Sigmoid colon (tissue), 4 donors: Measurements from ENCODE around the gene ELP4.

Experiments
- CTCF ChIP-seq, 4 experiments: fragments of 450-650 bp in 3 of 4; fragments of 200-600 bp in 1 of 4; IDR thresholded peaks; one replicate each; pipeline ENCODE4 v1.5.1; 2016 to 2019; ENCODE audit warnings: antibody characterized with exemption in 4 of 4, mild to moderate bottlenecking in 3 of 4, moderate library complexity in 2 of 4
- POLR2A ChIP-seq, 2 donors: fragments of 450-650 bp; IDR thresholded peaks; one replicate each; pipeline ENCODE4 v1.6.1; 2016; ENCODE audit warnings: antibody characterized with exemption in 2 of 2, mild to moderate bottlenecking in 2 of 2, moderate library complexity in 2 of 2
- POLR2AphosphoS5 ChIP-seq, 4 donors: sonication (generic); formaldehyde crosslinking; IDR thresholded peaks; one replicate each; pipeline ENCODE4 v1.6.1; 2017; ENCODE audit warnings: antibody characterized with exemption in 4 of 4

DNA sequence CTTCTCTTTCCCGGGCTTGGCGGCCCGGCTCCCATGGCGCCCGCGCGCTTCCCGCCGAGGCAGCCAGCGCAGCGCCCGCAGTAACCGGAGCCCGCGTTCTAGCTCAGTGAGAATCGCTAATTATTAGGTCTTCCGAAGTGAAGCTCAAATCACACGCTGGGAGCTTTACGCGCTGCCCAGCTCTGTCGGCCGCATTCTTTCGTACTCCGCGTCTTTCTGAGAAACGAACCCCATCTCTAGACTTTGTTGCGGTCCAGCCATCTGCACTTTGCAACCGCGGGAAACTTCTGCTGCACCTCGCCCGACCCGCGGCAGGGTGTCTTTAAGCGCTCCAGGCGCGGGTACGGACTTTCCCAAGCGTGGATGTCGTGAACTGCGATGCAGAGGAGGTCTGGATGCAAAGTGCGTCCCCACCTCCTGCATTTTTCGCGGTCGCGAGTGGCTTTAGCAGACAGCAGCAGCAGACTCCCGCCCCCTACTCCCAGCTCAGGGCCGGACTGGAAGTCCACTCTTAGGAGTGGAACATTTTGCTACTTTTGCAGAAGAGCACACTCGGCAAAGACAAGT lies 307.6 kb downstream of the ELP4 start:
- TF ChIP-seq CTCF (IDR thresholded peaks at IDR 0.05) (no peak), POLR2A (IDR thresholded peaks at IDR 0.05) (no peak), POLR2AphosphoS5 (IDR thresholded peaks at IDR 0.05) (peak in 1 of 4 donors; percentile 23)
